NCI-H2196 treated with DMSO at 0.1 percent for 48 hours (cell line): ENCODE measurements around the gene KRTAP11-1.

ENCODE experiments used
- DNase-seq: peaks from one replicate; lab custom pipeline; 2025; ENCODE audit not compliant: unreplicated experiment; lab: John Stamatoyannopoulos, UW

Gene KRTAP11-1

GRCh38 chr21:30881480-30881879 is at the start of gene KRTAP11-1:
TSS of gene KRTAP11-1 (minus strand) at chr21:30881580. CDS start at chr21:30881524, 56 bp downstream.
- DNase-seq = no peak

GRCh38 chr21:30924146-30924700 is 42.8 kb upstream of the KRTAP11-1 start:
- no peak for DNase-seq

GRCh38 chr21:30921129-30921528 is 39.7 kb upstream of the KRTAP11-1 start:
- no peak for DNase-seq

- no peak for DNase-seq
Observed at GRCh38 chr21:30917557-30917956, 36.2 kb upstream of the KRTAP11-1 start.

- no peak for DNase-seq
Observed at GRCh38 chr21:30900881-30901280, 19.5 kb upstream of the KRTAP11-1 start.

- no peak for DNase-seq
Observed at GRCh38 chr21:30882866-30883597, 1.7 kb upstream of the KRTAP11-1 start.

GRCh38 chr21:30880914-30881313 is 466 bp downstream of the KRTAP11-1 start:
- no peak for DNase-seq

- DNase-seq = no peak
Observed at GRCh38 chr21:30874526-30874925, 6.9 kb downstream of the KRTAP11-1 start.

GRCh38 chr21:30847627-30848500 is 33.5 kb downstream of the KRTAP11-1 start:
- no peak for DNase-seq

GRCh38 chr21:30842990-30843389 is 38.4 kb downstream of the KRTAP11-1 start:
- no peak for DNase-seq

- DNase-seq = no peak
Observed at GRCh38 chr21:30839304-30839703, 42.1 kb downstream of the KRTAP11-1 start.

GRCh38 chr21:30838536-30838935 is 42.8 kb downstream of the KRTAP11-1 start:
- no peak for DNase-seq

- no peak for DNase-seq
Observed at GRCh38 chr21:30831194-30831765, 50.1 kb downstream of the KRTAP11-1 start.
